K562 (cell line): Measurements from ENCODE around the gene DNA2.

ENCODE experiments used
- CHD1 ChIP-seq: fragments of 200-600 bp; sonication (generic); IDR thresholded peaks from one replicate; pipeline ENCODE4 v1.6.1; 2012; ENCODE audit warnings: mild to moderate bottlenecking, moderate library complexity, low read length, inconsistent platforms
- CTCF ChIP-seq, 3 experiments: IDR thresholded peaks in 2 of 3; conservative IDR thresholded peaks in 1 of 3; 2 replicates each; pipeline ENCODE4 v1.5.1; 2011 to 2012; ENCODE audit warnings: low read length in 3 of 3, mild to moderate bottlenecking in 3 of 3, control low read depth in 2 of 3, improper control_type of control experiment in 1 of 3, inconsistent platforms in 1 of 3, low read depth in 1 of 3, mixed read lengths in 1 of 3, moderate library complexity in 1 of 3; ENCODE audit not compliant: insufficient read depth in 2 of 3
- ELK1 ChIP-seq: sonication (generic); formaldehyde crosslinking; IDR thresholded peaks from 2 replicates; pipeline ENCODE4 v1.8.1; 2022; ENCODE audit warnings: missing genetic modification reagents
- GTF2B ChIP-seq: IDR thresholded peaks from 2 replicates; pipeline ENCODE4 v1.6.1; 2011; ENCODE audit not compliant: insufficient read length; ENCODE audit errors: extremely low read depth

GRCh38 chr10:68469838-68470237 is 1.9 kb downstream of the DNA2 start:
- TF ChIP-seq CHD1: no peak
- TF ChIP-seq GTF2B: no peak
- TF ChIP-seq CTCF (IDR thresholded peaks at IDR 0.05 in 2 of 3, conservative IDR thresholded peaks at IDR 0.05 in 1 of 3; ENCODE audit: insufficient read depth in 2 of 3, low read depth in 1 of 3, low read length in 3 of 3): no peak
- no peak for TF ChIP-seq ELK1
